ENCODE data around the gene ACACA.

Gene ACACA

DNA sequence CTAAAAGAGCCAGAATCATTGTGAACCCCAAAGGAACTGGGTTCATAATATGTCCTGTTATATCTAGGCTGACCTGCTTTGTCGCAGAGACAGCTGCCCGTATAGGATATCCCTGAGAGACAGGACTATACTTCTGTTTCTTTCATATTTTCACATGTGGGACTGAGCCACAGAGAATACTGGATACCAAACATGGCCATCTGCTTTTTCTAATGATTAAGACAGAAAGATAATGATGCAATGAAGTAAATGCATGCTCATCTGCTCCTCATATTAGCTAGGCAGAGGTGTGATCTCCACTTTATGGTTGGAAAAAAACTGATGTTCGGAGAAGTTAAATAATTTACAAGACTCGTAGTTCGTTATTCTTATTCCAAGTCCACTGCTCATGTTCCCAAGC, 297.5 kb downstream of the ACACA start:
- TF ChIP-seq, protein P1, sequence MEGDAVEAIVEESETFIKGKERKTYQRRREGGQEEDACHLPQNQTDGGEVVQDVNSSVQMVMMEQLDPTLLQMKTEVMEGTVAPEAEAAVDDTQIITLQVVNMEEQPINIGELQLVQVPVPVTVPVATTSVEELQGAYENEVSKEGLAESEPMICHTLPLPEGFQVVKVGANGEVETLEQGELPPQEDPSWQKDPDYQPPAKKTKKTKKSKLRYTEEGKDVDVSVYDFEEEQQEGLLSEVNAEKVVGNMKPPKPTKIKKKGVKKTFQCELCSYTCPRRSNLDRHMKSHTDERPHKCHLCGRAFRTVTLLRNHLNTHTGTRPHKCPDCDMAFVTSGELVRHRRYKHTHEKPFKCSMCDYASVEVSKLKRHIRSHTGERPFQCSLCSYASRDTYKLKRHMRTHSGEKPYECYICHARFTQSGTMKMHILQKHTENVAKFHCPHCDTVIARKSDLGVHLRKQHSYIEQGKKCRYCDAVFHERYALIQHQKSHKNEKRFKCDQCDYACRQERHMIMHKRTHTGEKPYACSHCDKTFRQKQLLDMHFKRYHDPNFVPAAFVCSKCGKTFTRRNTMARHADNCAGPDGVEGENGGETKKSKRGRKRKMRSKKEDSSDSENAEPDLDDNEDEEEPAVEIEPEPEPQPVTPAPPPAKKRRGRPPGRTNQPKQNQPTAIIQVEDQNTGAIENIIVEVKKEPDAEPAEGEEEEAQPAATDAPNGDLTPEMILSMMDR (IDR thresholded peaks at IDR 0.05; ENCODE audit: low read depth, low read length, missing control alignments), result no peak
- DNase-seq (ENCODE audit: low read depth), result no peak
- H3K4me3 ChIP-seq (ENCODE audit: low read depth, low read length), result no peak overlapping the region

DNA sequence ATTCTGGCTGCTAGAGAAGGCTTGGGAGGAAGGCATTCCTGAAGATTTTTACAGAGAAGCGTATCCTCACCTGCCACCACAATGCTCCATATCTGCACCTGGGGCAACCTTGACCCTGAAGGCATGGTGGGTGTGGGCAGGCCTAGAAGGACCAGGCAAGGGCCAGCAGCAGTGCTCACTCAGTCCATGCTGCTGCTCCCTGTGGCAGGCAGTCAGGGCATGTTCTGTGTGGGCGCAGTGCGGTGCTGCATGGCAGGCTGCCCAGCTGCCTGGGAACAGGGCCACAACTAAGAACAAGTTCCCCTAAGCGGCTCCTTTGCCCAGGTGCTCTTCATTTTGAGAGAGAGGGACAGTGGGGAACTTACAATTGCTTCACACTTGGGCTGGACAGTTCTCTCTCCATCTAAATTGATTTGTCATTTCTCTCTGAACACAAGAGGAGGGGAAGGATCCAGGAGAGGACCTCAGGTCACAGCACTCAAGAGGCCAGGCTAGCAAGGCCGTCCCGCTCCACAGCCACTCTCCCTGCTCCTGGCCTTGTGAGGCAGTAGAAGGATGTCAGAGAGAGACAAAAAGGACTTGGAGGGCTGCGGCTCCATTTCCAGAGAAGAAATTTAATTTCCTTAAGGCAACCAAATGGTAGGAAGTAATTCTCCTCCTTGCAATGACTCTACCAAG, 299.1 kb downstream of the ACACA start:
- no peak overlapping the region for H3K4me3 ChIP-seq (ENCODE audit: low read depth, low read length)
- TF ChIP-seq, protein P1 (IDR thresholded peaks at IDR 0.05; ENCODE audit: low read depth, low read length, missing control alignments), result no peak
- DNase-seq (ENCODE audit: low read depth), result no peak

DNA sequence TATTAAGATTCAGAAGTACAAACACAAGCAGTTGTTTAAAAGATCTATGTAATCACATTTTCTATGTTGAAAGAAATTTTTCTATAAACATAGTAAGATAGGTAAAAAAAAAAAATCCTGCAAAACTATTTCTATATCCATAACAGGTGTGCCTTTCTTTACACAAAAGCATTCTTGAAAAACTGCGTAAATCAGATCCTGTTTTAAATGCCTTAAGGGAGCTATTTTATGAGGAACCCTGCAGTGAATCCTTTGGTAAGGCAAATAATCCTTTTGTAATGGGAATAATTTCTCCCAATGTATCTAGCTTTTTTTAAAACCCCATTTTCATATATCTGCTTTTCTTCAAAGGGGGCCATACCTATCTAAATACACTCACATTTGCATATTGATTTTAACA, 300.6 kb downstream of the ACACA start:
- DNase-seq (ENCODE audit: low read depth), result no peak
- no peak overlapping the region for H3K4me3 ChIP-seq (ENCODE audit: low read depth, low read length)
- TF ChIP-seq, protein P1 (IDR thresholded peaks at IDR 0.05; ENCODE audit: low read depth, low read length, missing control alignments), result no peak

- TF ChIP-seq, protein P1 (IDR thresholded peaks at IDR 0.05; ENCODE audit: low read depth, low read length, missing control alignments), result no peak
- no peak overlapping the region for H3K4me3 ChIP-seq (ENCODE audit: low read depth, low read length)
- DNase-seq (ENCODE audit: low read depth), result no peak
These were observed 303.4 kb downstream of the ACACA start for GRCh38 chr17:37103231-37103630.

- DNase-seq (ENCODE audit: low read depth), result no peak
- no peak overlapping the region for H3K4me3 ChIP-seq (ENCODE audit: low read depth, low read length)
- TF ChIP-seq, protein P1 (IDR thresholded peaks at IDR 0.05; ENCODE audit: low read depth, low read length, missing control alignments), result no peak
These were observed 305.3 kb downstream of the ACACA start for GRCh38 chr17:37101306-37101705.

DNA sequence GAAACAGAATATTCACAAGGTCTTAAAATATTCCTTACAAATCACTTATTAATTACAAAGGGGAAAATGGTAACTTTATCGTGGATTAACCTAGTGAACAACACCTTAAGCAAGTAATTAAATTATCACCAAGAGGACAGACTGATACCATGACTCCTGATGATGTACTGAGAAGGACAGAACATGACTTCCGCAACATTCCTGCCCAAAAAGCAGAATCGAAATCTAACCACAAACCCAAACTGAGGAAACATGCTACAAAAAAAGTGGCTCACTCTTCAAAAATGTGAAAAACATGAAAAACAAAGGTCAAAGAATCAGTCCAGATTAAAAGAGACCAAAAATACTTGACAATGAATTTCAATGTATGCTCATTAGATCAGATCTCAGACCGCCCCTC, 306.4 kb downstream of the ACACA start:
- no peak for DNase-seq (ENCODE audit: low read depth)
- no peak overlapping the region for H3K4me3 ChIP-seq (ENCODE audit: low read depth, low read length)
- TF ChIP-seq, protein P1 (IDR thresholded peaks at IDR 0.05; ENCODE audit: low read depth, low read length, missing control alignments), result no peak

Data from GM12864 (cell line).